Measurements from ENCODE around the gene LMBRD2.
"Not testable (repeated sequence)": the region's sequence is repeated elsewhere in the genome, so short reads cannot be mapped to it uniquely, and the experiment has no call there.

LMBRD2 gene

GRCh38 chr5:36162810-36163486 is 11.3 kb upstream of the LMBRD2 start:
- no peak for DNase-seq (ENCODE audit: low read depth in 2 of 3, low spot score in 1 of 3)

- DNase-seq (ENCODE audit: low read depth in 2 of 3, low spot score in 1 of 3), result no peak
Observed at GRCh38 chr5:36161361-36161760, 9.7 kb upstream of the LMBRD2 start.

GRCh38 chr5:36160617-36161016 is 8.9 kb upstream of the LMBRD2 start:
- DNase-seq (ENCODE audit: low read depth in 2 of 3, low spot score in 1 of 3), result no peak

- no peak for DNase-seq (ENCODE audit: low read depth in 2 of 3, low spot score in 1 of 3)
Observed at GRCh38 chr5:36158144-36158543, 6.5 kb upstream of the LMBRD2 start.

GRCh38 chr5:36156619-36157018 is 4.9 kb upstream of the LMBRD2 start:
- DNase-seq (ENCODE audit: low read depth in 2 of 3, low spot score in 1 of 3), result no peak

DNA sequence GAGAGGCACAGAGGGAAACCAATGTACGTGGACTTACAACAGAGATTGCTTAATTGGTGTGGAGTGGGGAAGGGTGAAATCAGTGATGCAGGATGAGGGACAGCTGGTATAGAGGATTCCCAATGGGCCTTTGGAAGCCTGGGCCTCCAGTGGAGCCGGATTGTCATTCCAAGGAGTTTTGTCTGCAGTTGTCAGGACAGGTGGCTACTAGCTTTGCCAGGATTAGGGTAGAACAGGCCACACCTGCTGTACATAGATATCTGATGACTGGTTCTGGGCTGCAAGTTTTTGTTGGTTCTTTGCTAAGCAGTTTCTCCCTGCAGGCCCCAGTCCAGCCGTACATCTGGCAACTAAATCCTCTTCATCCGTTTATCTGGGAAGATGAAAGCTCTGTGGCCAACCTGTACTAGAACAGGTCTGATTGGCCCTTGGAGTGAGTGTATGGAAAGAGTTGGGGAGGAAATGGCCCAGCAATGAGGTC is 4.5 kb upstream of the LMBRD2 start:
- DNase-seq (ENCODE audit: low read depth in 2 of 3, low spot score in 1 of 3), result no peak

DNA sequence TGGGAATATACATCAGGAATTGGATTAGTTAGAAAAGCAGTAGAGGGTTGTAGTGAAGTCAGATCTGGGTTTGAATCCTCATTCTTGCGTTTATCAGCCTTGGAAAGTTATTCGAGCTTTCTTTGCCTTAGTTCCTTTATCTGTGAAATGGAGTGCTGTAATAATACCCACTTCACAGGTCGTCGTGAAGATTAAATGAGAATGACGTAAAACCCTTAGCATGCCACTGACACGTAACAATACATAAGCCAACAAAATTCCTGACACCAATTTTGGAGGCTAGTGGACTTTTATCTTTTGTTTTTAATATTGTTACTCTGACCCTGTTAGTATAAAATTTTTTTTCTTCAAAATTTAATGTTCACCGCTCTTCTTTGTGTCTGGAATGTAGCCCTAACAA is 3.6 kb upstream of the LMBRD2 start:
- DNase-seq (ENCODE audit: low read depth in 2 of 3, low spot score in 1 of 3), result no peak

DNA sequence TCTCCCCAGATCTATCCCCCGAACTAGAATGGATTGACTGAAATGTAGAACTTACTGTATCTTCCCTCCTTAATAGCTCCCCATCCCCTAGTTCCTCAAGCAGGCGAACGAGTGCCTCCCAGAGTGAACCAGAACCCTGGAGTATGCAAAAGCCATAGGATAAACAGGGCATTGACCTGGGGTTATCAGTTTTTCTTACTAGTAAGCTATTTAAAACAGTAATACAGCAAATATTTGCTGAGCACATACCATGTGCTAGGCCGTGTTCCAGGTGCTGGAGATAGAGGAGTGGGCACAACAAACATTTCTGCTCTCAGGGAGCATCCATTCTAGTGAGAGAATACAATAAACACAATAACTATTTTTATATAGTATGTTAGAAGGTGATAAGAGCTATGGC is 2.0 kb upstream of the LMBRD2 start:
- no peak for DNase-seq (ENCODE audit: low read depth in 2 of 3, low spot score in 1 of 3)

DNA sequence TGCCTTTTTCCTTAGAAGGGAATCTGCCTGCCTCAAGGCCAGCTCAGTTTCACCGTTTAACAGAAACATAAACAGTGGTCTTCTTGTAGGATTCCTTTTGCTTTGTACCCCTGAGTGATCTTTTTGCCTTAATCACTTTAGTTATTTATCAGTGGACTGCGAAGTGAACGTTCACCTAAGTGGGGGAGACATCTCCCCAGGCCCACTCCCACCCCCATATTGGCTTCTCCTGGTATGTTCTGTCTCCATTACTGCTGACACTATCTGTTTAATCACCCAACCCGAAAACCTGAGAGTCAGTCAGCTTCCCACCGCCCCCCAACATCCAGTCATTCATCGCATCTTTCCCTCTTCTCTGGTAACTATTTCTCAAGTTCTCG is 1.6 kb upstream of the LMBRD2 start:
- no peak for DNase-seq (ENCODE audit: low read depth in 2 of 3, low spot score in 1 of 3)

- no peak for DNase-seq (ENCODE audit: low read depth in 2 of 3, low spot score in 1 of 3)
Observed at GRCh38 chr5:36152324-36153297, 924 bp upstream of the LMBRD2 start.

DNA sequence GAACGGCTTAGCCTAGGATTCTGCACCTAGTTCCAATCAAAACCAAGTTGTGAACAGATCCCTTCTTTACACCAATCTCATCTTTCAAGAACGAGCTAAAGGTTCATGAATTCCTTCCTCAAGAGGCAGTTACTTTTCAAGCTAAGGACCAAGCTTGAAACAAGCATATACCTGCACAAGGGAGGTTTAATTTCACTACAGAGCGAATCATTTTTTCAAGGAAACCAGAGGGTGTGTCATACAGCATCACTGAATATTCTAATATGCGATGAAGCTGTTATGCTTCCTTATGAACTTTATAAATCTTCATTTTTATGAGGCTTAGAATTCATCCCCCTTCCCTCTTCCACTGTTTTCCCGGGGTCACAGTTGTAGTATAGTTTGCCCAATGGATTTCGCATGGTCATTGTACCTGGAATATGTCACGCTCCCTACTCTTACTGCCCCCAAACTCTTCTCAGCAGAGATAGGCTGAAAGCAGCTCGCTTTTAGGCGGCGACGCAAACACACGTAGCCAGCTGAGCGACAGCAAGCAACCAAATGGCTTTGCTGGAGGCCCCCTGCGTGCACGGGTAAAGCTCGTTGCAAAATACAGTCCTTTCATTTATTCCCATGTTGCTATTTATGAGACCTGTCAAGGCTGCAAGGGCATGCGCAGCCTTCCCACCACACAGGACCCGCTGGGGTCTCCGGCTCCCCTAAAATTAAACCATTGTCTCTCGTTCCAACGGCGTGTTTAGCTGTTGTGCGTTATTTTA is 832 bp downstream of the LMBRD2 start:
- peak; percentile 35 to 52 (median 40) for DNase-seq (ENCODE audit: low read depth in 2 of 3, low spot score in 1 of 3)

DNA sequence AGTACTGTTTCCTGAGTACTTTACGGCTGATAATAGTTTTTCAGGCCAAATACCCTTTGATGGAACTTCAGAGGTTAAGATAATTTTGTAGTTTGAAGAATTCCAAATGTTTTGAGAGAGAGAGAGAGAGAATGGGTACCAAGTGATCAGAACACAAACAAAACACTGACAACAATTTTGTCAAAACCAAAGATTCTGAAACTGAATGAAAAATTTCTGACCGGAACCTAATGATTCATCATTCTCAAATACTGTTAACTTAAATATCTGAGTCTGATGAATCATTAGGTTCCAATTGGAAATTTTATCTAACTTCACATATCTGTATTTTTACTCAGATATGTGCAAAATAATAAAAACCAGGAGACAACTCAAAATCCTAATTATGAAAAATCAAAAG is 4.0 kb downstream of the LMBRD2 start:
- DNase-seq (ENCODE audit: low read depth in 2 of 3, low spot score in 1 of 3), result no peak

DNA sequence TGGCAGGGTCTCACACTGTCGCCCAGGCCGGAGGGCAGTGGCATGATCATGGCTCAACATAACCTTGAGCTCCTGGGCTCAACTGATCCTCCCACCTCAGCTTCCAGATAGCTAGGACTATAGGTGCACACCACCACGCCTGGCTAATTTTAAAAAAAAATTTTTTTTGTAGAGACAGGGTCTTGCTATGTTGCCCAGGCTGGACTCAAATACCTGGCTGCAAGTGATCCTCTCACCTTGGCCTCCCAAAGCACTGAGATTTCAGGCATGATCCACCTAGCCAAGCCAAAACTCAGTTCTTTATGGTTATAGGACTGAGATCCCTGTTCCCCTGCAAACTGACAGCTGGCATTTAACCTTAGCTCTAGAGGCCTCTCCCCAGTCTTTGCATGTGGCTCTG is 5.3 kb downstream of the LMBRD2 start:
- no peak for DNase-seq (ENCODE audit: low read depth in 2 of 3, low spot score in 1 of 3)

GRCh38 chr5:36145311-36145710 is 6.4 kb downstream of the LMBRD2 start:
- no peak for DNase-seq (ENCODE audit: low read depth in 2 of 3, low spot score in 1 of 3)

DNA sequence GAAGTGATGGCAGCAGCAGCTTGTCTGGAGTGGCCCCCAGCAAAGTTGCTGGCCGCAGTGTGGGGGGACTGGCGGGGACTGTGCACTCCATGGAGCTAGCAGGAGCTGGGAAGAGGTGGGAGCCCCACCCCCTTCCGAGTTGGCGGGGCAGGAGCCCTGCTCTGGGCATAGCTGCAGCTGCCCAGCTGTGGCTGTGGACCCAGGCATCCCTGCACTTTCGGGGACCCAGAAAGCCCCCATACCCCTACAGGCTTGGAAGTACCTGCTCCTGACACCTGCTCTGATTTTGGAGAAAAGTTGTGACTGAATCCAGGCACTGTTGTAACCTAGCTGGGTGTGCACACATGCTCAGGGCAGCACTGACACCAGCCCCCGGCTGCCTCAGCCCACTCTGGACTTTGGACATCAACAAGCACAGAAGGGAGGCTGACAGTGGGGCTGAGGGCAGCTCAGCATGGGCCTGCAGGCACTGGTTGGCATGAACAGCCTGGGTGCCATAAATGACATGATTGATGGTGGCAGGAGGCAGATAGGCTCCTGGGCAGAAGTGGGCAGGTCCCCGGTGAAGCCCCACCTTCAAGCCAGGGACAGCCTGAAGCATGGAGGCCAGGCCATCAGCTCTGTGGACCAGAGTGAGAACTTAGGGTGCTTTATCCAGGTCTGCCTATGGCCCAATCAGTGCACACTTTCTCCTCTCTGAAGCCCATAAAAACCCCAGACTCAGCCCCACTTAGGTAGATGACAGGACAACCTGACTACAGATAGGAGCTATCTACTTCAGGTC is 12.6 kb downstream of the LMBRD2 start:
- DNase-seq (ENCODE audit: low read depth in 2 of 3, low spot score in 1 of 3), result no peak

DNA sequence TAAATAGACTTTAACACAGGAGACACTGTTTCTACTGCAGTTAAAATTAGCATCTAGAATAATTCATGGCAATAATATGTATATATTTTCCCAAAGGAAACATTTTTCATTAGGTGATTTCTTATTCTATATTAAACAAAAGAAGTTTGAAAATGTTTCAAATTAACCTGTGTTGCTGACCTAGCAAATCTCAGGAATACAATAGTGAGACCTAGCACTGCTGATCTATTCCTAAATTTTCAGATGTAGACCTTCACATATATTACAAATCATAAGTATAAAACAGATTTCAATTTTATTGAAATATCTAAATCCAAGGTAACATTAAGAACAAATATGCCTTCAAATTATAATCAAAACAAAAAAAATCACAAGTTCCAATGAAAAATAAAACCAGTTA is 15.1 kb downstream of the LMBRD2 start:
- DNase-seq (ENCODE audit: low read depth in 2 of 3, low spot score in 1 of 3), result no peak

GRCh38 chr5:36135988-36136387 is 15.7 kb downstream of the LMBRD2 start:
- no peak for DNase-seq (ENCODE audit: low read depth in 2 of 3, low spot score in 1 of 3)

DNA sequence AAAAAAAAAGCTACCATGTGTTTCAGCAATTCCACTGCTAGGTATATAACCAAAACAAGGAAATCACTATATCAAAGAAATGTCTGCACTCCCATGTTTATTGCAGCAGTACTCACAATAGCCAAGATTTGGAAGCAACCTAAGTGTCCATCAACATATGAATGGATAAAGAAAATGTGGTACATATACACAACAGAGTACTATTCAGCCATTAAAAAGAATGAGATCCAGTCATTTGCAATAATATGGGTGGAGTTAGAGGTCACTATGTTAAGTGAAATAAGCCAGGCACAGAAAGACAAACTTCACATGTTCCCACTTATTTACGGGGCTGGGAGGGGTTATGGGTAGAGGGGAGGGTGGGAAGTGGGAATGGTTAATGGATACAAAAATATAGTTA is 18.7 kb downstream of the LMBRD2 start:
- DNase-seq (ENCODE audit: low read depth in 2 of 3, low spot score in 1 of 3), result not testable (repeated sequence)

GRCh38 chr5:36129666-36130065 is 22.0 kb downstream of the LMBRD2 start:
- not testable (repeated sequence) for DNase-seq (ENCODE audit: low read depth in 2 of 3, low spot score in 1 of 3)

DNA sequence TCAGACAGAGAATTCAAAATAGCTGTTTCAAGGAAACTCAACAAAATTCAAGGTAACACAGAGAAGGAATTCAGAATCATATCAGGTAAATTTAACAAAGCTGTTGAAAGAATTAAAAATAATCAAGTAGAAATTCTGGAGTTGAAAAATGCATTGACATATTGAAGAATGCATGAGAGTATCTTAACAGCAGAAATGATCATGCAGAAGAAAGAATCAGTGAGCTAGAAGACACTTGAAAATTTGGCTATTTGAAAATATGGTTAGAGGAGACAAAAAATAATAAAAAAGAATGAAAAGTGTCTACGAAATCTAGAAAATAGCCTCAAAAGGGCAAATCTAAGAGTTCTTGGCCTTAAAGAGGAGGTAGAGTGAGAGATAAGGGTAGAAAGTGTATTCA is 22.9 kb downstream of the LMBRD2 start:
- no peak for DNase-seq (ENCODE audit: low read depth in 2 of 3, low spot score in 1 of 3)

DNA sequence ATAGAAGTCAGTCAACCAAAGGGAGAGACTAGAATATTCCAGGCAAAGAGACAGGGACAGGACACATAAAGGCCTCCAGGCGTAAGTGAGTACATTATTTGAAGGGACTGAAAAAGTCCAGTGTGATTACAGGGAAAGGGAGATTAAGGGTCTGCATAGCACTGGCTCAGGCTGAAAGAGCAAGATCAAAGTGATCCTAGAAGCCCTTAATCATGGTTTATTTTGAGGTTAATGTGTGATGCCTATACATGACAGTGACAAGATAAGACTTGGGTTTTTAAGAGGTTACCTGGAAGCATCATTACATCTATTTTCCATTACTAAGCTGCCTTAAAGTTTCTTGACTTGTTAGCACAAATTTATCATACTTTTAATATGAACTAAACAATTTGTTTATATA is 25.8 kb downstream of the LMBRD2 start:
- DNase-seq (ENCODE audit: low read depth in 2 of 3, low spot score in 1 of 3), result no peak

All from stimulated activated CD4-positive, alpha-beta T cell treated with anti-CD3 and anti-CD28 coated beads, Interleukin-12 subunit alpha, Interleukin-12 subunit beta, amount 100 ng/mL, for 48 hours (primary cell).